Endodermal cell (in vitro differentiated cells): ENCODE data around the gene PRKAG2. TPM values are rescaled to one million over a fixed set of nuclear protein-coding genes. Genes with fewer than 3 reads are reported as not detected.

ENCODE experiments used
- DNase-seq: peaks from one replicate; pipeline ENCODE4 v3.0.0-alpha.2; 2017
- H3K27ac ChIP-seq: 2 replicates; pipeline ENCODE4 v1.5.1; 2013; ENCODE audit warnings: mild to moderate bottlenecking, low read depth, low read length, moderate library complexity
- H3K27me3 ChIP-seq: 2 replicates; pipeline ENCODE4 v1.6.1; 2013; ENCODE audit warnings: mild to moderate bottlenecking, low read length, moderate library complexity; ENCODE audit not compliant: insufficient read depth, control insufficient read depth, poor library complexity, severe bottlenecking
- H3K36me3 ChIP-seq: 2 replicates; pipeline ENCODE4 v1.7.0; 2013; ENCODE audit warnings: mild to moderate bottlenecking, low read length, moderate library complexity; ENCODE audit not compliant: control insufficient read depth, insufficient read depth
- H3K4me1 ChIP-seq: one replicate; pipeline ENCODE4 v1.7.0; 2013; ENCODE audit warnings: low read length; ENCODE audit not compliant: control insufficient read depth, insufficient read depth
- H3K4me3 ChIP-seq: 2 replicates; pipeline ENCODE4 v1.5.1; 2013; ENCODE audit warnings: mild to moderate bottlenecking, low read length, moderate library complexity
- H3K9ac ChIP-seq: 2 replicates; pipeline ENCODE4 v1.6.1; 2013; ENCODE audit warnings: mild to moderate bottlenecking, low read length, moderate library complexity; ENCODE audit not compliant: poor library complexity, severe bottlenecking; ENCODE audit errors: extremely low read depth
- H3K9me3 ChIP-seq: 2 replicates; pipeline ENCODE4 v1.6.1; 2013; ENCODE audit warnings: mild to moderate bottlenecking, low read length, moderate library complexity; ENCODE audit not compliant: control insufficient read depth
- H3K27ac Mint-ChIP-seq: 2 replicates; pipeline ENCODE4 v1.8.0; 2020; ENCODE audit warnings: mixed read lengths
- H3K27me3 Mint-ChIP-seq: 2 replicates; pipeline ENCODE4 v1.8.0; 2021; ENCODE audit warnings: mild to moderate bottlenecking, mixed read lengths; ENCODE audit not compliant: insufficient read depth
- H3K36me3 Mint-ChIP-seq: 2 replicates; pipeline ENCODE4 v1.8.0; 2020; ENCODE audit warnings: low read depth, mixed read lengths
- H3K4me1 Mint-ChIP-seq: 2 replicates; pipeline ENCODE4 v1.8.0; 2020; ENCODE audit warnings: mixed read lengths
- H3K4me3 Mint-ChIP-seq: 2 replicates; pipeline ENCODE4 v1.8.0; 2020; ENCODE audit warnings: mild to moderate bottlenecking, moderate library complexity, mixed read lengths
- H3K9me3 Mint-ChIP-seq: 2 replicates; pipeline ENCODE4 v1.8.0; 2020; ENCODE audit warnings: mild to moderate bottlenecking, mixed read lengths
- CTCF ChIP-seq: fragments of 200-600 bp; sonication (generic); conservative IDR thresholded peaks from 2 replicates; pipeline ENCODE4 v1.5.0; 2021; ENCODE audit warnings: antibody characterized with exemption, mild to moderate bottlenecking
- WGBS, 2 experiments: methylation state at CpG; one replicate each; pipeline versions ENCODE4 v1.1.5 to v1.1.7; 2013; ENCODE audit warnings: missing lambda C conversion rate in 2 of 2, mixed read lengths in 1 of 2; ENCODE audit not compliant: insufficient coverage in 1 of 2, insufficient read length in 1 of 2; 5-methylcytosine and 5-hydroxymethylcytosine counted together
- total RNA-seq, 2 donors: library from RNA; stranded (reverse); fragmentation: NEBNext Ultra II Directional in 1 of 2; extraction: Animal tissue kit (Norgen Biotek cat#: 25700) in 1 of 2; gene quantifications; 2 replicates in 1 of 2; 3 replicates in 1 of 2; pipeline ENCODE4 v1.2.1, GENCODE V29; 2021

Gene PRKAG2
- total RNA-seq, 2 donors from 2014 or later: 17.2 to 20.7 TPM

GRCh38 chr7:151558575-151558974 is 318.3 kb downstream of the PRKAG2 start:
- H3K27ac Mint-ChIP-seq: no peak overlapping the region
- Histone ChIP-seq H3K27me3 (no peaks in the 10 kb centered on the region), H3K9ac (no peak overlapping the region), H3K9me3 (no peaks in the 10 kb centered on the region), H3K4me3 (no peak overlapping the region), H3K4me1 (no peaks in the 10 kb centered on the region), H3K36me3 (peaks cover 43% of the 10 kb centered on the region), H3K27ac (no peak overlapping the region)
- no peak overlapping the region for H3K4me3 Mint-ChIP-seq
- WGBS, 2 experiments: 93 to 98% methylated on average over 6 of the region's 6 CpGs
- DNase-seq: no peak
- TF ChIP-seq CTCF: no peak
- no peaks in the 10 kb centered on the region for H3K4me1 Mint-ChIP-seq
- H3K9me3 Mint-ChIP-seq: no peaks in the 10 kb centered on the region
- H3K27me3 Mint-ChIP-seq: no peaks in the 10 kb centered on the region
- H3K36me3 Mint-ChIP-seq: peaks cover 28% of the 10 kb centered on the region

DNA sequence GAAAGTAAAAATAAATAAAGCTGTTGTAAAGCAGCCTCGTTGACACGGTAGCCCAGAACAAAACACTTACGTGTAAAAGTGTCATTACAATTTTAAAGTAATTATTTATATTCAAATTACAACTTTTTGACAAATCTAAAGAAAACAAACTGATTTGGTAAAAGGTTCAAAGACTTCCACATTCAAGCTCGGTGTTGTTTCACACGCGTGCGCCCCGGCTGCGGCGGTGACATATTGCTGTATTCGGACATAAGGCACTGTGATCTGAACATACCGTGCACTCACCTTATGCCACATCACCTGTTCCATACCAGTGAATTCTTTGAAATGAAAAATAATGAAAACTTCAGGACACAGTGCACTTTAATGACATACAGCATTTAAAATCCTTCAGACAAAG is 320.3 kb downstream of the PRKAG2 start:
- no peak for DNase-seq
- Histone ChIP-seq H3K27me3 (no peaks in the 10 kb centered on the region), H3K9ac (no peak overlapping the region), H3K4me1 (no peaks in the 10 kb centered on the region), H3K27ac (no peak overlapping the region), H3K9me3 (no peaks in the 10 kb centered on the region), H3K4me3 (no peak overlapping the region), H3K36me3 (peaks cover 35% of the 10 kb centered on the region)
- no peaks in the 10 kb centered on the region for H3K9me3 Mint-ChIP-seq
- no peak for TF ChIP-seq CTCF
- H3K4me1 Mint-ChIP-seq: no peaks in the 10 kb centered on the region
- H3K36me3 Mint-ChIP-seq: peaks cover 19% of the 10 kb centered on the region
- 93 to 98% methylated on average over 7 to 12 of the region's 12 CpGs for WGBS, 2 experiments
- H3K4me3 Mint-ChIP-seq: no peak overlapping the region
- no peaks in the 10 kb centered on the region for H3K27me3 Mint-ChIP-seq
- H3K27ac Mint-ChIP-seq: no peak overlapping the region

DNA sequence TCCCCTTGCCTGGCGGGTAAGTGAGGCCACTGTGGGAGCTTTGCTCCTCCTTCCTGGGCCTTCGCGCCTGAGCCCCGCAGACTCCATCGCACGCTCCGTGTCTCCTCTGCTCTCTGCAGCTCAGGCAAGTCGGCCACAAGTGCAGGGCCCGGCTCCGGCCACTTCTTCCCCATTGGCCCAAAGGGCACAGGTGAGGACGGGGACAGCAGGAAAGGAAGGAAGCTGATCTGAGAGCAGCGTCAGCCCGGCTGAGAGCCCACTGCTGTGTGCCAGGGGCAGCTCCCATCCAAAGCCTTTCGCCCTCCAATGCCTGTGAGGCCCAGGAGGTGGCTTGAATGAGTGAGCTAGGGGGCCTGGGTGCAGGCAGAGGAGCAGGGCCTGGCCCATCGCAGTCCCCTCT is 323.6 kb downstream of the PRKAG2 start:
- Mint-ChIP-seq H3K27me3 (no peaks in the 10 kb centered on the region), H3K36me3 (peaks cover 2% of the 10 kb centered on the region), H3K9me3 (no peaks in the 10 kb centered on the region), H3K4me3 (no peak overlapping the region), H3K4me1 (no peaks in the 10 kb centered on the region), H3K27ac (no peak overlapping the region)
- Histone ChIP-seq H3K4me3 (no peak overlapping the region), H3K27ac (no peak overlapping the region), H3K27me3 (no peaks in the 10 kb centered on the region), H3K36me3 (peaks cover 4% of the 10 kb centered on the region), H3K9ac (no peak overlapping the region), H3K9me3 (peaks cover 5% of the 10 kb centered on the region), H3K4me1 (no peaks in the 10 kb centered on the region)
- WGBS, 2 experiments: 87 to 94% methylated on average over 9 to 15 of the region's 15 CpGs
- DNase-seq: peak; percentile 62
- no peak for TF ChIP-seq CTCF
